Activated naive CD4-positive, alpha-beta T cell treated with anti-CD3 and anti-CD28 coated beads, Interleukin-2, amount 10 ng/mL, durations not matched to agents 7 days and 5 days (primary cell): ENCODE data around the gene TTC27.
"Not testable (repeated sequence)": the region's sequence is repeated elsewhere in the genome, so short reads cannot be mapped to it uniquely, and the experiment has no call there.

ENCODE experiments used
- CTCF ChIA-PET: fragments of 350-600 bp; sonication (Branson Sonifier 250); formaldehyde crosslinking; loops from one replicate; lab custom pipeline; 2021; ENCODE audit warnings: antibody characterized with exemption; lab: Charles Lee
- DNase-seq: peaks from one replicate; pipeline ENCODE4 v3.0.0-alpha.2; 2020
- H3K27ac Mint-ChIP-seq: one replicate; pipeline ENCODE4 v1.8.0; 2021; ENCODE audit warnings: mild to moderate bottlenecking, moderate library complexity, mixed read lengths
- H3K27me3 Mint-ChIP-seq: one replicate; pipeline ENCODE4 v1.8.0; 2021; ENCODE audit warnings: mild to moderate bottlenecking, mixed read lengths
- H3K36me3 Mint-ChIP-seq: one replicate; pipeline ENCODE4 v1.8.0; 2021; ENCODE audit warnings: mixed read lengths
- H3K4me1 Mint-ChIP-seq: one replicate; pipeline ENCODE4 v1.8.0; 2021; ENCODE audit warnings: mixed read lengths
- H3K4me3 Mint-ChIP-seq: one replicate; pipeline ENCODE4 v1.8.0; 2021; ENCODE audit warnings: mild to moderate bottlenecking, moderate library complexity, mixed read lengths
- H3K9me3 Mint-ChIP-seq: one replicate; pipeline ENCODE4 v1.8.0; 2021; ENCODE audit warnings: mixed read lengths

TTC27 gene

DNA sequence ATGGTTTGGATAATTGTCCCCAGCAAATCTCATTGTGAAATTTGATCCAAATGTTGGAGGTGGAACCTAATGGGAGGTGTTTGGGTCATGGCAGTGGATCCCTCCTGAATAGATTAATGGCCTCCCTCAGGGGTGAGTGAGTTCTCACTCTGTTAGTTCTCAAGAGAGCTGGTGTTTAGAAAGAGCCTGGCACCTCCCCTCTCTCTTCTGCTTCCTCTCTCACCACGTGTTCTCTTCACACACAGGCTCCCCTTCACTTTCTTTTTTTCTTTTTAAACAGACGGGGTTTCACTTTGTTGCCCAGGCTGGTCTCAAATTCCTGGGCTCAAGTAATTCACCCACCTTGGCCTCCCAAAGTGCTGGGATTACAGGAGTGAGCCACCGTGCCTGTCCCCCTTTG is 207.3 kb downstream of the TTC27 start:
- H3K4me1 Mint-ChIP-seq, result peaks cover 6% of the 10 kb centered on the region
- peak overlapping the region; percentile 2 for H3K4me3 Mint-ChIP-seq
- no peak overlapping the region for H3K27ac Mint-ChIP-seq
- CTCF ChIA-PET, result no interaction called here
- no peaks in the 10 kb centered on the region for H3K36me3 Mint-ChIP-seq
- no peak for DNase-seq
- no peaks in the 10 kb centered on the region for H3K9me3 Mint-ChIP-seq
- peaks cover 9% of the 10 kb centered on the region for H3K27me3 Mint-ChIP-seq

DNA sequence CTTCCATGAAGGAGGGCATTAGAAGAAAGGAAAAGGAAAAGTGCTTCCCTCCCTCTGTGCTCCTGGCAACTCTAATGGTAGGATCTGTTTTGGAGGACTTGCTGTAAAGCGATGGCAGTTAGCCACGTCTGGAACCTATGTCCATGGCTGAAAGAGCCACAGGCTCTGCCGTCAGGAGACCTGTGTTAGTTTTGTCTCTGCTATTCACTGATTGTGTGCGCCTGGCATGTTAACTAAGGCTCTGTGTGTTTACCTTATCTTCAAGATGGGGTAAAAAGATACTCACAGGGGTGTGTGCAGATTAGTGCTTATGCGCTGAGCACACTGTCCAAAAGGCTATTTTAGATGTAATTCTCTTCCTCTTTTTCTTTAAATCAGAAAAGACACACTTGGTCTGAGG is 209.1 kb downstream of the TTC27 start:
- peaks cover 9% of the 10 kb centered on the region for H3K27me3 Mint-ChIP-seq
- peaks cover 6% of the 10 kb centered on the region for H3K4me1 Mint-ChIP-seq
- CTCF ChIA-PET, result no interaction called here
- H3K9me3 Mint-ChIP-seq, result no peaks in the 10 kb centered on the region
- no peaks in the 10 kb centered on the region for H3K36me3 Mint-ChIP-seq
- no peak overlapping the region for H3K4me3 Mint-ChIP-seq
- no peak overlapping the region for H3K27ac Mint-ChIP-seq
- DNase-seq, result no peak

DNA sequence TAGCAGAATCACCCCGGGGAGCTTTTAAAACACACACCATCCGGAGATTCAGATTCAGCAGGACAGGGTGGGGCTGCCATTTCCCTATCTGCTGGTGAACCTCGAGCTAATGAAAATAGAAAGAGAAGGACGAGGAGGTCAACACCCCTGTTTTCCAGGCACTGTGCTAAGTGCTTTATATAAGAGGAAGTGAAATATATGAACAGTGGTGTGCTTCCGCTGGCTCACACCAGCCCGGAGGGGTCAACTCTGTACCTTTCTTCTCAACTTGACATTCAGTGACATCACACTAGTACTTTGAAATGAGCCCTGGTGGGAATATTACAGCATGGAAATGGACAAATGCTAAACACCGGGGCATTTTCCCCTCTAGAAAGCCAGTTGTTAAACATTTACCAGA is 210.6 kb downstream of the TTC27 start:
- DNase-seq, result no peak
- H3K27me3 Mint-ChIP-seq, result peaks cover 6% of the 10 kb centered on the region
- no peak overlapping the region for H3K27ac Mint-ChIP-seq
- CTCF ChIA-PET, result interaction anchor here (0.6 kb wide), 1 partner anchor 106 kb away, joined by 4 read pairs; no protein-coding TSS in a partner anchor
- H3K36me3 Mint-ChIP-seq, result no peaks in the 10 kb centered on the region
- H3K4me1 Mint-ChIP-seq, result peaks cover 6% of the 10 kb centered on the region
- no peak overlapping the region for H3K4me3 Mint-ChIP-seq
- H3K9me3 Mint-ChIP-seq, result no peaks in the 10 kb centered on the region

DNA sequence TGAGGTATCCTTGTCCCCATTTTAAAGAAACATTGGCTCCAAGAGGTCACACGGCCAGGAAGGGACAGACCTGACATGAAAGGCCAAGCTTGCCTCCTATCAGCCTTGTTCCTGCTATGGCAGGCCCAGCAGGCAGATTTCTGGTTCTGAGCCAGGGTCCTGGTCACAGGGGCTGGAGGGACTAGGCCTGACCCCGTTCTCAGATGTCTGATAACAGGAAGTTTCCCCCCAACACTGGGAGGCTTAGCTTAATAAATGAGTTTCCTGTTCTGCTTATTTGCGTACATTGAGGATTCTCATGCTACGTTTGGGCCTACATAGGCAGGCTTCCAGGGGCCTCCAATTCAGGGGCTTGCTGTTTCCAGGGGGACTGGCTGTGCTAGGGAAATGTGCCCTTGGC is 211.1 kb downstream of the TTC27 start:
- CTCF ChIA-PET, result interaction anchor here (0.6 kb wide), 1 partner anchor 106 kb away, joined by 4 read pairs; no protein-coding TSS in a partner anchor
- no peaks in the 10 kb centered on the region for H3K36me3 Mint-ChIP-seq
- DNase-seq, result no peak
- H3K4me1 Mint-ChIP-seq, result peaks cover 6% of the 10 kb centered on the region
- H3K27me3 Mint-ChIP-seq, result peaks cover 6% of the 10 kb centered on the region
- no peak overlapping the region for H3K27ac Mint-ChIP-seq
- H3K4me3 Mint-ChIP-seq, result no peak overlapping the region
- H3K9me3 Mint-ChIP-seq, result no peaks in the 10 kb centered on the region

DNA sequence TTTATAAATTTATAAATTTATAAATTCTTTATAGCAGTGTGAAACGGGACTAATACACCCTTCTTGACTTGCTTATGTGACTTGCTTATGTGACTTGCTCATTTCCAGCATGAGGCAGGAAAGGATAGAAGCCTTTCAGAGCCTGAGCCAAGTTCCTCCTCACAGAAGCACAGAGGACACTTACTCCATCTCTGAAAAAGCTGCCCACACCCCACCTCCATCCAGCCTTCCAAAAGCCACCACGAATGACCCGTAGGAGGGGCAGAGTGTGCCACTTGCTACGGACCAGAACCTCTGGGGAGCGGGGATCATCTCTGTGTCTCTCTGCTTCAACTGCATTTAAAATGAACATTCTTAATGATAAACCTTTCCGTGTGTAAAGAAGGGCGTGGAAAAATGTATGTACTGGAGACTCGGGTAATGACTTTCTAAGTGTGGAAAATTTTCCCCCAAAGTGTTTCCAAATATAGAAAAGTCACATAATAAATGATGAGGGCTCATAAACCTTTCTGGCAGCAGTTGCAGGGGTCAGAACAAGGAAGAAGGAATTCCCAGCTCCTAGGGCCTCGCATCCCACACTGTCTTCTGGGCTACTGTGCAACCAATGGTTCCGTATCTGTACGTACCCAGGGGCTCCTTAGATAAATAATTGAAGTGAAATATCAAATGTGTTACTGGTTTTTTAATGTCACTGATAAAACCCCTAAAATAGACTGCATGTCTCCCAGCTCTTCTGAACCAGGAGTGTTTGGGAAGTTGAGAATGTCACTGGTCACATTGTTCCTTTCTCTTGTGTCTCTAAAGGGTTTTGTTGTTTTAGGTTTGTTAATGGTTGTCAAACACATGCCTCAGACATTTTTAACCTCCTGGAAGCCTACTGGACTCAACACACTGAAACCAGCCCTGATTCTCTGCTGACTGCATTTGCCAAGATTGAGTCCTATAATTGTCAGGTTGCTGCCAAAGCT is 214.4 kb downstream of the TTC27 start:
- no peaks in the 10 kb centered on the region for H3K9me3 Mint-ChIP-seq
- CTCF ChIA-PET, result no interaction called here
- no peak overlapping the region for H3K4me3 Mint-ChIP-seq
- no peak for DNase-seq
- H3K27me3 Mint-ChIP-seq, result peaks cover 3% of the 10 kb centered on the region
- H3K36me3 Mint-ChIP-seq, result no peaks in the 10 kb centered on the region
- H3K4me1 Mint-ChIP-seq, result no peaks in the 10 kb centered on the region
- no peak overlapping the region for H3K27ac Mint-ChIP-seq

DNA sequence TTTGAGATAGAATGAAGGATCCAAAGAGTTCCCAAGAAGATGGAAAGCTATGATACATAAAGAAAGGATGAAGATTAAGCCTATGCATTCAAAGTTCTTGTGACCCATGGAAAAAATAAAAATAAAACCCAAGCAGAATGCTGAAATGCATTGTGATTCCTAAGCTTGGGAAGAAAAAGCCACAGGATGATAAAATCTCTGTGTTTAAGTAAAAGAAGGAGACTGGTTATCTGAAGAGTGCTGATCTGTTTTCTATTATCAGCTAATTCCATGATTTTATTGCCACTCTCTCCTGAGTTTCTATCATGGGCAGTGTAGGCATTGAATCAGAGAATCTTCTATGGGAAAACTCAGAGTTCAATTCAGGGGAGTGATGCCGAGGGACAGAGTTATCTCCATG is 215.8 kb downstream of the TTC27 start:
- Mint-ChIP-seq H3K27me3 (peaks cover 3% of the 10 kb centered on the region), H3K9me3 (no peaks in the 10 kb centered on the region), H3K4me1 (no peaks in the 10 kb centered on the region), H3K36me3 (no peaks in the 10 kb centered on the region), H3K4me3 (no peak overlapping the region), H3K27ac (no peak overlapping the region)
- no peak for DNase-seq
- CTCF ChIA-PET, result no interaction called here

DNA sequence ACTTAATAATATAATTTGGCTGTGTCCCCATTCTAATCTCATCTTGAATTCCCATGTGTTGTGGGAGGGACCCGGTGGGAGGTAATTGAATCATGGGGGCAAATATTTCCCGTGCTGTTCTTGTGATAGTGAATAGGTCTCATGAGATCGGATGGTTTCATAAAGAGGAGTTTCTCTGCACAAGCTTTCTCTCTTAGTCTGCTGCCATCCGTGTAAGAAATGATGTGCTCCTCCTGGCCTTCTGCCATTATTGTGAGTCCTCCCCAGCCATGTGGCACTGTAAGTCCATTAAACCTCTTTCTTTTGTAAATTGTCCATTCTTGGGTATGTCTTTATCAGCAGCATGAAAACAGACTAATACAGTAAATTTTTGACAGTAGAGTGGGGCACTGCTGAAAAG is 216.4 kb downstream of the TTC27 start:
- H3K36me3 Mint-ChIP-seq, result no peaks in the 10 kb centered on the region
- CTCF ChIA-PET, result no interaction called here
- H3K27ac Mint-ChIP-seq, result no peak overlapping the region
- peaks cover 3% of the 10 kb centered on the region for H3K27me3 Mint-ChIP-seq
- no peak for DNase-seq
- H3K4me3 Mint-ChIP-seq, result no peak overlapping the region
- no peaks in the 10 kb centered on the region for H3K4me1 Mint-ChIP-seq
- no peaks in the 10 kb centered on the region for H3K9me3 Mint-ChIP-seq

DNA sequence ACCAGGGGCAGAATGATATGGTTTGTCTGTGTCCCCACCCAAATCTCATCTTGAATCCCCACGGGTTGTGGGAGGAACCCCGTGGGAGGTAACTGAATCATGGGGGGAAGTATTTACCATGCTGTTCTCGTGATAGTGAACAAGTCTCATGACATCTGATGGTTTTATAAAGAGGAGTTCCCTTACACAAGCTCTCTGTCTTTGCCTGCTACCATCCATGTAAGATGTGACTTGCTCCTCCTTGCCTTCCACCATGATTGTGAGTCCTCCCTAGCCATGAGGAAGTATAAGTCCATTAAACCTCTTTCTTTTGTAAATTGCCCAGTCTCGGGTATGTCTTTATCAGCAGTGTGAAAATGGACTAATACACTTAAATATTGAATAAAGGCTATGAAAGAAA is 218.4 kb downstream of the TTC27 start:
- H3K27ac Mint-ChIP-seq, CTCF ChIA-PET, H3K27me3 Mint-ChIP-seq, DNase-seq, H3K4me1 Mint-ChIP-seq, H3K9me3 Mint-ChIP-seq, H3K36me3 Mint-ChIP-seq, H3K4me3 Mint-ChIP-seq: not testable (repeated sequence)

DNA sequence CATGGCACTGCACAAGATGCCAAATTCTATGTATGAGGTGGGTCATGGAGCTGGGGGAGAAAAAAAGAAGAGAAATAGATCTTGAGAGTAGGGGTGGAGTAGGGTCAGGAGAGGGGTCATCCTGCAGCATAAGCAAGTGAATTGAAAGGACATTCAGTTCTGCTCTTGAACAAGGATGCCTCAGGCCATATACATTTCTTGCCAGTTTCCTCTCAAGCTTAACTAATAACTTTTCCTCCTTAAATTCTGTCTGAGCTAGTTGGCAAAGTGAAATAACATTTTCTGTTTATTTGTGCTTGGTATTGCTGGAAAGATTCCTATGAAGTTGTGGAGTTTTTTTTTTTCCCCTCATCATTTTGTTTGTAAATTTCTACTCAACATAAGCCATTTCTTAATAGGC is 219.9 kb downstream of the TTC27 start:
- Mint-ChIP-seq H3K36me3 (no peaks in the 10 kb centered on the region), H3K27ac (no peak overlapping the region), H3K27me3 (peaks cover 3% of the 10 kb centered on the region), H3K4me1 (no peaks in the 10 kb centered on the region), H3K9me3 (no peaks in the 10 kb centered on the region), H3K4me3 (no peak overlapping the region)
- CTCF ChIA-PET, result no interaction called here
- no peak for DNase-seq

DNA sequence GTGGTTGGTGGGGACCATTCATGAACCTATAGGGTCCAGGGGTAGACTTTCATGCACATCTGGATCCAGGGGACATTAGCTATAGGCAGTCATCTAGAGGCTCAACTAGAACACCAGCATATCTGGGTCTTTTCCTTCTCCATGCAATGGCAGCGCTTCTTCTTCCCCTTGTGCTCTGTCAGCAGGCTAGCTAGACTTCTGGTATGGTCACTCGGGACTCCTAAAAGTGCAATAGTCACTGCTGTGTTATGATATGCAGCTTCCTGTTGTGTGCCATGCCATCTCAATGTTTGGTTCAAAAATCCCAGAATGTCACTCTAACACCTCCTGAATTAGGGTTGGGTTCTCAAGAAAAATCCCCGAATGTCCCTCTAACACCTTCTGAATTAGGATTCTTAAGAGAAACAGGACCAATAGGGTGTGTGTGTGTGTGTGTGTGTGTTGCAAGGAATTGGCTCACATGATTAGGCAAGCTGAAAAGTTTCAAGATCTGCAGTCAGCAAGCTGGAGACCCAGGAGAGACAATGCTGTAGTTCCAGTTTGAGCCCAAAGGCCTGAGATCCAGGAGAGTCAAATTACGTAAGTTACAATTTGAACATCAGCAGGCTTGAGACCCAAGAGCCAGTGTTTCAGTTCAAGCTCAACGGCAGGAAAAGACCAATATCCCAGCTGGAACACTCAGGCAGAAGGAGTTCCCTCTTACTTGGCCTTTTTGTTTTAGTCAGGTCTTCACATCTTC is 221.8 kb downstream of the TTC27 start:
- no peaks in the 10 kb centered on the region for H3K9me3 Mint-ChIP-seq
- no peaks in the 10 kb centered on the region for H3K36me3 Mint-ChIP-seq
- H3K4me3 Mint-ChIP-seq, result no peak overlapping the region
- no peak for DNase-seq
- CTCF ChIA-PET, result no interaction called here
- peaks cover 2% of the 10 kb centered on the region for H3K27me3 Mint-ChIP-seq
- no peak overlapping the region for H3K27ac Mint-ChIP-seq
- H3K4me1 Mint-ChIP-seq, result no peaks in the 10 kb centered on the region

DNA sequence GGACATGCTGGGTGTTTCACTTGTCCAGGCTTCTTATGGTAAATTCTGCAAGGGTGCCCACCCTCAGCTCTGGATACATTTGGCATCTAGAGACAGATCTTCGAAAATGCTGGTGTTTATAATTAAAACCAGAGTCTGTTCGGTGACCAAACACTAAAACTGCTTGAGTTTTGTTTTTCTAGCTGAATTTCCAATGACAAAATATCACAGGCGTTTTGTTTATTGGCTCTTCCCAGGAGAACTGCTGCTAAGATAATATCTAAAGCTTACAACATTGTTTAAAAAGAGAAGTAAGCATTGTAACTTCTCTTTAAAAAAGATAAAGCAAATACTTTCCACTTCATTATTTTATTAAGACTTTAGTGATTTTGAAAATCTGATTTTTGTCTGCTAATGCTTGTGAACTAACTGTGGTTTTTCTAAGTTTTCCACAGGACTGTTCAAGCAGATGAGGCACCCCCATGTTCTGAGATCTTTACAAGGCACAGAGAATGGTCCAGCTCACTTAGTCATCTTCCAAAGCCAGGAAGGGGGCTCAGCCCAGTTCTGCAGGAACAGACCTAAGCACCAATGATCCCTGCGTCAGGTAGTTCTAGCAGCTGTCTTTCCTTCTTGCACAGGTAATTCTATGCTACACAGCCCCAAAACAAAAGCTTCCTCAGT is 224.1 kb downstream of the TTC27 start:
- H3K4me1 Mint-ChIP-seq, result no peaks in the 10 kb centered on the region
- H3K36me3 Mint-ChIP-seq, result no peaks in the 10 kb centered on the region
- no peak overlapping the region for H3K27ac Mint-ChIP-seq
- no peaks in the 10 kb centered on the region for H3K9me3 Mint-ChIP-seq
- no peak overlapping the region for H3K4me3 Mint-ChIP-seq
- no peak for DNase-seq
- H3K27me3 Mint-ChIP-seq, result no peaks in the 10 kb centered on the region
- CTCF ChIA-PET, result no interaction called here

DNA sequence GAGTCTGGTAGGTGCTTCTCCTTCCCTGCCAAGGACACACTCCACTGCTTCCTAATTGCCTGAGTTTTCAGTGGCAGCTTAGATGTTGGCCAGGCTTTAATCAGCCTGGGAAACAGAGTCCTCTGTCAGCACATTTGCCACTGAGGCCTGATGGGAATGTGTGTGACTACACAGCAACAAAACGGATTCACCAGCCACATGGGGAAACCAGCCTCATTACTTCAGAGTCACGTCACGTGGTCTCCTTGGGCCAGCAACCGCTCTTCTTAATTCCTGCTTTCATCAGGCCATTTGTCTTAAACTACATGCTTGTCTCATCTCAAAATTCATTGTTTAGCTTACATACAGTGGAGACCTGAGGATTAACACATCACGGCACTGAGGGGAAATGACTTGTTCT is 225.0 kb downstream of the TTC27 start:
- Mint-ChIP-seq H3K4me1 (no peaks in the 10 kb centered on the region), H3K27me3 (no peaks in the 10 kb centered on the region), H3K27ac (no peak overlapping the region), H3K9me3 (no peaks in the 10 kb centered on the region), H3K36me3 (no peaks in the 10 kb centered on the region), H3K4me3 (no peak overlapping the region)
- DNase-seq, result no peak
- CTCF ChIA-PET, result no interaction called here

DNA sequence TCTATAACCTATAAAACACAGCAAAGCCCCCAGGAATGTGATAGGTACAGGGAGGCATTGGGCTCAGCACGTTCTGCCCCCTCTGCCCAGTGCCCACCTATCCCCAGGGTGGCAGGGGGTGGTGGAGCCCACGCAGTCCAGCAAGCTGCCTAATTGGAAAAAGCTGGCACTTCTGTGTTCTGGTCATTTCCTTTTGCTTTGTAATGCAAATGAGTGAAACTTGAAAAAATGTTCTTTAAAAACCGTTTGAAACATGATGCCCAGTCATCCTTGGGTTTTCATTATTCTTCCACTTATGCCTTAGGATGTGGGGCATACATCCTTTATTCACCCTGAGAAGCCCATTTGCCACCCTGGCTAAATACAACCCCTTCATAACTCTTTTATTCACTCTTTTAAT is 229.0 kb downstream of the TTC27 start:
- no peak for DNase-seq
- CTCF ChIA-PET, result no interaction called here
- H3K4me1 Mint-ChIP-seq, result no peaks in the 10 kb centered on the region
- H3K9me3 Mint-ChIP-seq, result no peaks in the 10 kb centered on the region
- H3K27ac Mint-ChIP-seq, result no peak overlapping the region
- H3K4me3 Mint-ChIP-seq, result no peak overlapping the region
- H3K27me3 Mint-ChIP-seq, result peaks cover 9% of the 10 kb centered on the region
- no peaks in the 10 kb centered on the region for H3K36me3 Mint-ChIP-seq

DNA sequence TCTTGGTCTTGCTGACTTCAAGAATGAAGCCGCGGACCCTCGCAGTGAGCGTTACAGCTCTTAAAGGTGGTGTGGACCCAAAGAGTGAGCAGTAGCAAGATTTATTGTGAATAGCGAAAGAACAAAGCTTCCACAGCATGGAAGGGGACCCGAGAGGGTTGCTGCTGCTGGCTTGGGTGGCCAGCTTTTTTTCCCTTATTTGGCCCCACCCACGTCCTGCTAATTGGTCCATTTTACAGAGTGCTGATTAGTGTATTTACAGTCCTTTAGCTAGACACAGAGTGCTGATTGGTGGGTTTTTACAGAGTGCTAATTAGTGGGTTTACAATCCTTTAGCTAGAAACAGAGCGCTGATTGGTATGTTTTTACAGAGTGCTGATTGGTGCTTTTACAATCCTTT is 230.9 kb downstream of the TTC27 start:
- CTCF ChIA-PET, result no interaction called here
- Mint-ChIP-seq H3K4me1 (no peaks in the 10 kb centered on the region), H3K4me3 (no peak overlapping the region), H3K9me3 (no peaks in the 10 kb centered on the region), H3K27ac (no peak overlapping the region), H3K27me3 (peaks cover 14% of the 10 kb centered on the region), H3K36me3 (no peaks in the 10 kb centered on the region)
- no peak for DNase-seq
